ENCODE data around the gene GSTT2.

- TF ChIP-seq ZC3H10 (CRISPR knock-in tag; IDR thresholded peaks at IDR 0.05): no peak
- TF ChIP-seq ARNTL (CRISPR knock-in tag; IDR thresholded peaks at IDR 0.05; ENCODE audit: borderline replicate concordance, low read depth): no peak
- TF ChIP-seq TOX (CRISPR knock-in tag; IDR thresholded peaks at IDR 0.05; ENCODE audit: borderline replicate concordance): no peak
- TF ChIP-seq CSDC2 (CRISPR knock-in tag; IDR thresholded peaks at IDR 0.05): no peak
- TF ChIP-seq ZFP3 (CRISPR knock-in tag; IDR thresholded peaks at IDR 0.05): no peak
- no peak for TF ChIP-seq GLIS3 (CRISPR knock-in tag; IDR thresholded peaks at IDR 0.05)
- no peak for TF ChIP-seq PPARA (CRISPR knock-in tag; IDR thresholded peaks at IDR 0.05; ENCODE audit: borderline replicate concordance)
- no peak for TF ChIP-seq RARB (CRISPR knock-in tag; IDR thresholded peaks at IDR 0.05)
- no peak for TF ChIP-seq CSRNP3 (CRISPR knock-in tag; IDR thresholded peaks at IDR 0.05)
- no peak for TF ChIP-seq CREB5 (CRISPR knock-in tag; IDR thresholded peaks at IDR 0.05; ENCODE audit: low read depth)
- TF ChIP-seq ZNF70 (CRISPR knock-in tag; IDR thresholded peaks at IDR 0.05): no peak
- TF ChIP-seq ZNF565 (CRISPR knock-in tag; conservative IDR thresholded peaks at IDR 0.05; ENCODE audit: low read depth): no peak
- TF ChIP-seq OSR1 (CRISPR knock-in tag; IDR thresholded peaks at IDR 0.05): no peak
- no peak for TF ChIP-seq PATZ1 (CRISPR knock-in tag; IDR thresholded peaks at IDR 0.05; ENCODE audit: borderline replicate concordance)
Measured at GRCh38 chr22:24026733-24027132, 46.8 kb downstream of the GSTT2 start.
